Activated naive CD4-positive, alpha-beta T cell treated with anti-CD3 and anti-CD28 coated beads, Interleukin-2, amount 50 U/mL, for 24 hours (primary cell): ENCODE measurements around the gene AJM1.
"Not testable (repeated sequence)": the region's sequence is repeated elsewhere in the genome, so short reads cannot be mapped to it uniquely, and the experiment has no call there.

Experiments used
- H3K27ac Mint-ChIP-seq: one replicate; pipeline ENCODE4 v1.8.0; 2021; ENCODE audit warnings: mild to moderate bottlenecking, mixed read lengths
- H3K27me3 Mint-ChIP-seq: one replicate; pipeline ENCODE4 v1.8.0; 2021; ENCODE audit warnings: mixed read lengths
- H3K36me3 Mint-ChIP-seq: one replicate; pipeline ENCODE4 v1.8.0; 2021; ENCODE audit warnings: mixed read lengths
- H3K4me1 Mint-ChIP-seq: one replicate; pipeline ENCODE4 v1.8.0; 2021; ENCODE audit warnings: mixed read lengths
- H3K4me3 Mint-ChIP-seq: one replicate; pipeline ENCODE4 v1.8.0; 2021; ENCODE audit warnings: mild to moderate bottlenecking, mixed read lengths
- H3K9me3 Mint-ChIP-seq: one replicate; pipeline ENCODE4 v1.8.0; 2021; ENCODE audit warnings: mixed read lengths

Gene AJM1

GRCh38 chr9:136835932-136836904 is 6.1 kb upstream of the AJM1 start:
- no peak overlapping the region for H3K4me3 Mint-ChIP-seq
- no peak overlapping the region for H3K27ac Mint-ChIP-seq
- peaks cover 3% of the 10 kb centered on the region for H3K4me1 Mint-ChIP-seq
- no peaks in the 10 kb centered on the region for H3K27me3 Mint-ChIP-seq
- H3K9me3 Mint-ChIP-seq, result no peaks in the 10 kb centered on the region
- peaks cover 5% of the 10 kb centered on the region for H3K36me3 Mint-ChIP-seq

DNA sequence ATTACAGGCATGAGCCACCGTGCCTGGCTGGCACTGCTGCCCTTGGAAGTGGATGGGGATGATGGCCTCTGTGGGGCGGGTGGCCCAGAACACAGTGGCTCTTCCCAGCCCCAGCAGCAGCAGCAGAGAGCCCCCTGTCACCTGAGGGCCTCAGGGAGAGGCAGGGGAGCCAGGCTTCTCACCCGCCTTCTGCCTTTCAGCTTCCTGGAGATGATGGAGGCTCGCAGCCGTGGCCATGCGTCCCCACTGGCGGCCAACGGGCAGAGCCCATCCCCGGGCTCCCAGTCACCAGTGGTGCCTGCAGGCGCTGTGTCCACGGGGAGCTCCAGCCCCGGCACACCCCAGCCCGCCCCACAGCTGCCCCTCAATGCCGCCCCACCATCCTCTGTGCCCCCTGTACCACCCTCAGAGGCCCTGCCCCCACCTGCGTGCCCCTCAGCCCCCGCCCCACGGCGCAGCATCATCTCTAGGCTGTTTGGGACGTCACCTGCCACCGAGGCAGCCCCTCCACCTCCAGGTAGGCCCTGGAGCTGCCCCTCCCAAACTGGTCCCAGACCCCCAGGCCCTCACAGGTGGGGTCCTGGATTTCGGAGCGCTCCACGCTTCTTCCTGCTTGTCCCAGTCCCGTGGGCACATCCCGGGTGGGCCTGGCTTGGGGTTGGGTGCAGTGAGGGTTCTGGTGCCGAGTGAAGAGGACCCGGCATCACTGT is 5.0 kb upstream of the AJM1 start:
- no peaks in the 10 kb centered on the region for H3K9me3 Mint-ChIP-seq
- H3K27ac Mint-ChIP-seq, result no peak overlapping the region
- H3K4me3 Mint-ChIP-seq, result no peak overlapping the region
- peaks cover 5% of the 10 kb centered on the region for H3K36me3 Mint-ChIP-seq
- H3K4me1 Mint-ChIP-seq, result peaks cover 6% of the 10 kb centered on the region
- H3K27me3 Mint-ChIP-seq, result no peaks in the 10 kb centered on the region

DNA sequence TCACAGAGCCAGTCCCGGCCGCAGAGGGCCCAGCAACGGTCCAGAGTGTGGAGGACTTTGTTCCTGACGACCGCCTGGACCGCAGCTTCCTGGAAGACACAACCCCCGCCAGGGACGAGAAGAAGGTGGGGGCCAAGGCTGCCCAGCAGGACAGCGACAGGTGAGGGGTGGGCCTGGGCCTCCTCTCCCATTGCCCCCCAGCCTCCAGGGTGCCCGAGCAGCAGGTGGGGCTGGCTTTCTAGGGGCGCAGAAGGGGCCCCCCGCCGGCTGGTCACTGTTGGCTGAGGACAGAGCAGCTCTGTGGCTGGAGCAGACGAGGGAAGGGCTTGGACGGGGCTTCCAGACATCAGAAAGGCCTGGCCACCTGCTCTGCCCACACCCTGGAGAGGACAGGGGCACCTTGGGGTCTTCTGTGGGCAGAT is 4.4 kb upstream of the AJM1 start:
- H3K9me3 Mint-ChIP-seq, H3K4me1 Mint-ChIP-seq, H3K27me3 Mint-ChIP-seq, H3K36me3 Mint-ChIP-seq, H3K4me3 Mint-ChIP-seq, H3K27ac Mint-ChIP-seq: not testable (repeated sequence)

DNA sequence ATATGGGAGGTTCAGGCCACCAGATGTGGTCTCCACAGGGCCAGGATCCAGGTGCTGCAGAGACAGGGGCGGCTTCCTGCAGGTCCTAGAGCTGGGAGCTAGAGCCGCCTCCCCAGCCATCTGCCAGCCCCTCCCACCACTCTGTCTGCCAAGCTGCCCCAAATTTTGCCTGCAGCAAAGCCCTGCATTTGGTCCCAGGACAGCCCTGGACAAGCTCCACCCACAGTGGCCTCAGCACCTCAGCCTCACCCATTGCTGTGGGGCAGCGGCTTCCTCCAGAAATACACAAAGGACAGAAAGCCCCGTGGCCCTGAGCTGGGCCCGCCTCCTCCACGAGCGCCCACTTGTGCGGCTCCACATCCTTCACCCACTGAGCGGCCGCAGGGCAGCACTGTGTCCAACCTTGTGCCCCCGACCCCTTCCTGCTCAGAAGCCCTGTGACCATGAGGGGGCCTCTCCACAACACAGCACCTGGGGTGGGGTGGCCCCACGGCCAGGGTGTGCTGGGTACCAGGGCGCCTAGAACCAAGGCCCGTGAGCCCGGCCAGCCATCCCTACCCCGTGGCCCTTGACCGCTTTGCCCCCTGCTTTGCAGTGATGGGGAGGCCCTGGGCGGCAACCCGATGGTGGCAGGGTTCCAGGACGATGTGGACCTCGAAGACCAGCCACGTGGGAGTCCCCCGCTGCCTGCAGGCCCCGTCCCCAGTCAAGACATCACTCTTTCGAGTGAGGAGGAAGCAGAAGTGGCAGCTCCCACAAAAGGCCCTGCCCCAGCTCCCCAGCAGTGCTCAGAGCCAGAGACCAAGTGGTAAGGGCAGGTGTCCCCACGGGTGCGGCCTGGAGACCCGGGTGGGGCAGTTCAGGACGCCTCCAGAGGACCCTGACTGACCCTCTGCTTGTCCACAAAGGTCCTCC is 3.7 kb upstream of the AJM1 start:
- Mint-ChIP-seq H3K4me1 (peaks cover 8% of the 10 kb centered on the region), H3K9me3 (no peaks in the 10 kb centered on the region), H3K4me3 (no peak overlapping the region), H3K36me3 (peaks cover 5% of the 10 kb centered on the region), H3K27me3 (no peaks in the 10 kb centered on the region), H3K27ac (no peak overlapping the region)

DNA sequence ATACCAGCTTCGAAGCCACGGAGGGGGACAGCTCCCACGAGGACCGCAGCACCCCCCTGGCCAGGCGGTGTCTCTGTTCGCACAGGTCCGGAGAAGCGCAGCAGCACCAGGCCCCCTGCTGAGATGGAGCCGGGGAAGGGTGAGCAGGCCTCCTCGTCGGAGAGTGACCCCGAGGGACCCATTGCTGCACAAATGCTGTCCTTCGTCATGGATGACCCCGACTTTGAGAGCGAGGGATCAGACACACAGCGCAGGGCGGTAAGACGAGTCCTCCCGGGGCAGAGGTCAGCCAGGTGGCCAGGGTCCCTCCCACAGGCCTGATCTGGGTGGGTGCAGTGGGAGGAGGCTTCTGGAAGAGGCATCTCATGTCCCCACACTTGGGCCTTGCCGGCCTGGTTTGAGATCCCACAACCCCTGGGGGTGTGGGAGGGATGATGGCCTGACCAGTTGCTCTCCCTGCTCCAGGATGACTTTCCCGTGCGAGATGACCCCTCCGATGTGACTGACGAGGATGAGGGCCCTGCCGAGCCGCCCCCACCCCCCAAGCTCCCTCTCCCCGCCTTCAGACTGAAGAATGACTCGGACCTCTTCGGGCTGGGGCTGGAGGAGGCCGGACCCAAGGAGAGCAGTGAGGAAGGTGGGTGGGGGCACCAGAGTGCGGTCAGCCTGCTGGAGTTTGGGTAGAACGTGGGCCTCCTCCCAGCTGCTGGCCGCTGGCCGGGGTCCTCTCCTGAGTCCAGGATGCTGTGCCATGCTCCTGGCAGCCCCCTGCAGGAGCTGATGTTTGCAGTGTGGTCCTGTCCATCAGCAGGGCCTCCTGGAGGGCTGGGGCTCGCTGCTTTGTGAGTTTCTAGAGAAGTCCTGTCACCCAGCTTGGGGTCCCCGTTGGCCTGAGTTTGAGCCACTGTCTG is 2.8 kb upstream of the AJM1 start:
- peaks cover 3% of the 10 kb centered on the region for H3K36me3 Mint-ChIP-seq
- H3K4me3 Mint-ChIP-seq, result peak overlapping the region; percentile 3
- H3K27ac Mint-ChIP-seq, result peak overlapping the region; percentile 57
- H3K27me3 Mint-ChIP-seq, result no peaks in the 10 kb centered on the region
- no peaks in the 10 kb centered on the region for H3K9me3 Mint-ChIP-seq
- peaks cover 8% of the 10 kb centered on the region for H3K4me1 Mint-ChIP-seq

- Mint-ChIP-seq H3K9me3 (no peaks in the 10 kb centered on the region), H3K4me3 (peak overlapping the region; percentile 3), H3K36me3 (peaks cover 3% of the 10 kb centered on the region), H3K4me1 (peaks cover 8% of the 10 kb centered on the region), H3K27me3 (no peaks in the 10 kb centered on the region), H3K27ac (peak overlapping the region; percentile 57)
Measured at GRCh38 chr9:136840140-136840876, 2.0 kb upstream of the AJM1 start.

- no peak overlapping the region for H3K27ac Mint-ChIP-seq
- peaks cover 8% of the 10 kb centered on the region for H3K4me1 Mint-ChIP-seq
- H3K9me3 Mint-ChIP-seq, result no peaks in the 10 kb centered on the region
- no peak overlapping the region for H3K4me3 Mint-ChIP-seq
- H3K36me3 Mint-ChIP-seq, result peaks cover 3% of the 10 kb centered on the region
- H3K27me3 Mint-ChIP-seq, result no peaks in the 10 kb centered on the region
Measured at GRCh38 chr9:136840877-136841645, 1.2 kb upstream of the AJM1 start.

DNA sequence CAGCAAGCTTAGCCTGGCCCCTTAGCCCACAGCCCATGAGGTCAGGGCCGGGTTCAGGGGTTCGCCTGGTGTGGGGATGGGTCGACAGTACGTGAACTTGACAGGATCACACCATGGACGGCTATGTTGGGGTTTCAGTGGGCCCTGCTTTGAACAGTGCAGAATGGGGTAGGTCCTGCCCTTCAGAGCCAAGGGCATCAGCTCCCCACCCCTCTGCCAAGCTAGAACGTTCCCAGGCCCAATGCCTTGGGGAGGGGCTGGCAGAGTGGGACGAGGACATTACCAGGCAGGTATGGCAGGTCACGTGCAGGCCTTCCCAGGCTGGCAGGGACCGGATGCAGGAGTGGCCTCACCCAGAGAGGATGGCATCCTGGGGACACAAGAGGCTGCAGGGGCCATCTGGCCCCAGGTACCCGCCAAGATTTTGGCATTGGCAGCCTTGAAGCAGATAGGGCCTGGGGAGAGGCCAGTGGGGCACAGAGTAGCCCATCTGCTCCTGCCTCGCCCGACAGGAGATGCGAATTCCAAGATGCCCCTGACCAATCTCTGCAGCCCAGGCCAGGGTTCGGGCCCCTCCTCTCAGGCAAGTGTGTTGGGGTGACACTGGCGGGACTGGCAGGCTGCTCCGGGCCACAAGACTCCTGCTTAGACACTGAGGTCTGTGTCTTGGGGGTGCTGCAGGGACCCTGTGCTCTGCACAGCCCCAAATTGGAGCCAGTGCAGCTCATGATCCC is 465 bp upstream of the AJM1 start:
- not testable (repeated sequence) for H3K4me1 Mint-ChIP-seq, H3K27me3 Mint-ChIP-seq, H3K36me3 Mint-ChIP-seq, H3K27ac Mint-ChIP-seq, H3K9me3 Mint-ChIP-seq
- peak overlapping the region; percentile 74 for H3K4me3 Mint-ChIP-seq

DNA sequence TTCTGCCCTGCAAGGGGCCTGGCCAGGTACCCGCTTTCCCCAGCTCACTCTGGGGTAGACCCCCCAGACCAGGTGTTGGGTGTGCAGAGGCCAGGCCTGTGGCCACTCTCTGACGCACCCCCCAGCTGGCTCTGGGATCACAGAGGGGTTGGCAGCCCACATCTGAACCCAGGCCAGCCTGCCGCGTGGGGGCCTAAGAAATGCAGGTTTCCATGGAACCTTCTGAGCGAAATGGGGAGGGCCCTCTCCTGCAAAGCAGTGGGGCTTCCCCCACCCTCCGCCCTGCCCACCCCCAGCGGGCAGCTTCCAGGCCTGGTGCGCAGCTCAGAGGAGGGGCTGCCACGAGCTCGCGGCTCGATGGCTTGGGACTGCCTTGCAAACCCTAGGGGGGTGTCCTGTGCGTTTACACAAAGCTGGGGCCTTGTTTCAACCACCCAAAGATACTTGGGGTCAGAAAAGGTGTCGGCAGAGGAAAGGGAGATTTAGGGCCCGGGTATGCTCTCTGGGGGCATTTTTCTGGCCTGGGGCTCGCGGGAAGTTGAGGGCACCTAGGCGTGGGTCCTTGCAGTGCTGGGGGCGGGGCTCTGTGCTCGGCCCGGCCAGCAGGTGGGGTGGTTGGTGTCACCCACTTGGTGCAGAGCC is 1.0 kb downstream of the AJM1 start:
- Mint-ChIP-seq H3K4me3 (peak overlapping the region; percentile 63), H3K4me1 (peaks cover 13% of the 10 kb centered on the region)
- H3K36me3 Mint-ChIP-seq, H3K27ac Mint-ChIP-seq, H3K9me3 Mint-ChIP-seq, H3K27me3 Mint-ChIP-seq: not testable (repeated sequence)

DNA sequence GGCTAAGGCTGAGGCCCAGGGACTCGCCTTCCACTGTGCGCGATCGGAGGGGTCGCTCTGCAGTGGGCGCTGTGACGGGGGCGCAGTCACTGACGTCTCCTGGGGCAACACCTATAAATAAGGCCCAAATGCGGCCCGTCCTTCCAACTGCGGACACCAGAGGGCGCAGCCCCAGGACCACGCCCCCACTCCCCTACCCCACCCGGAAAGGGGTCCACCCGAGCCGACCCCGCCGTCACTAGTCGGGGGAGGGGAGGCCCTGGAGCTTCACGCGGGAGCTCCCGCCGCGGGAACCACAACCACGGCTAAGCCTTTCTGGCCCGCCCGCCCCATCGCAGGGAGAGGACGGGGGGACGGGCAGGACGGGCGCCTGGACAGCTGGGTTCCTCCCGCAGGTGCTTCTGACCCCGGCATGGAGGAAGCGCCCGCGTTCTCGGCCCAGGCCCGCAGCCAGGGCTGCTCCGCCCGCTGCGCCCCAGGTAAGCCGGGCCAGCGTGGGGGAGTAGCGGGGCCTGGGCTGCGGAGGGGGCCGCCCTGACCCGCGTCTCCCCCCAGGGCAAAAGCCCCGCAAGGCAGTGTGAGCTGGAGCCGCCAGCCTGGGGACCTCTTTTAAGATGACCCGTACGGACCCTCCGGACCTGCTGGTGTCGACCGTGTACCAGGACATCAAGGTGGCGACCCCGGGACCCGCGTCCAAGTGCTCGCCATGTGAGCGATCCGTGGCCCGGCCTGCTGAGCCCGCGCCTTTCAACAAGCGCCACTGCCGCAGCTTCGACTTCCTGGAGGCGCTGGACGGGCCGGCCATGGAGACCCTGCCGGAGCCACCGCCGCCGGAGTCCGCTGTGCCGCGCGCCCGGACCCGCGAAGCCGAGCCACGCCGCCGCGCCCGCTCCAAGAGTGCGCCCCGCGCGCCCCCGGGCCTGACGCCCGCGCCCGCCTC is 1.8 kb downstream of the AJM1 start:
- Mint-ChIP-seq H3K4me3 (peak overlapping the region; percentile 63), H3K4me1 (peaks cover 13% of the 10 kb centered on the region)
- not testable (repeated sequence) for H3K27ac Mint-ChIP-seq, H3K9me3 Mint-ChIP-seq, H3K27me3 Mint-ChIP-seq, H3K36me3 Mint-ChIP-seq

GRCh38 chr9:136844761-136845464 is 2.6 kb downstream of the AJM1 start:
- H3K27ac Mint-ChIP-seq, result peak overlapping the region; percentile 23
- H3K27me3 Mint-ChIP-seq, result peaks cover 3% of the 10 kb centered on the region
- H3K4me3 Mint-ChIP-seq, result no peak overlapping the region
- H3K9me3 Mint-ChIP-seq, result no peaks in the 10 kb centered on the region
- H3K36me3 Mint-ChIP-seq, result peaks cover 2% of the 10 kb centered on the region
- H3K4me1 Mint-ChIP-seq, result peaks cover 13% of the 10 kb centered on the region
